Measurements from ENCODE around the gene SHOC2. TPM values are rescaled to one million over a fixed set of nuclear protein-coding genes. Genes with fewer than 3 reads are reported as not detected.
A peak's percentile ranks its signal among the peaks of the same experiment; 100 is the strongest.

SHOC2 gene
- 25.5 and 44.4 TPM in 2 replicates for total RNA-seq (2016; rRNA removed; fragmentation: Illumina TruSeq; extraction: Trizol)
- 33.4 and 34.4 TPM in 2 replicates for total RNA-seq (2016; cell fraction: cytosol; rRNA removed; fragmentation: Illumina TruSeq; extraction: Trizol; ENCODE audit: low read depth)
- 24.6 and 39.6 TPM in 2 replicates for total RNA-seq (2016; cell fraction: insoluble cytoplasmic fraction; rRNA removed; fragmentation: Illumina TruSeq; extraction: Trizol)
- 39.5 and 52.4 TPM in 2 replicates for total RNA-seq (2016; cell fraction: membrane; rRNA removed; fragmentation: Illumina TruSeq; extraction: Trizol)
- total RNA-seq (2016; cell fraction: nucleus; rRNA removed; fragmentation: Illumina TruSeq; extraction: Trizol) = 23.1 and 27.2 TPM in 2 replicates
- 8.0 and 8.6 TPM in 2 replicates for polyA plus RNA-seq (2011; rRNA removed)
- 3.7 and 6.8 TPM in 2 replicates for polyA plus RNA-seq (2011; cell fraction: cytosol; rRNA removed)
- polyA plus RNA-seq (2011; cell fraction: nucleus; rRNA removed) = 2.9 and 3.6 TPM in 2 replicates
- 11.5 and 12.7 TPM in 2 replicates for polyA plus RNA-seq (2012)
- polyA plus RNA-seq (2016; cell fraction: cytosol; fragmentation: Illumina TruSeq; extraction: Trizol; ENCODE audit: low read depth) = 2.5 and 2.6 TPM in 2 replicates
- polyA plus RNA-seq (2016; cell fraction: insoluble cytoplasmic fraction; fragmentation: Illumina TruSeq; extraction: Trizol; ENCODE audit: low read depth) = 27.0 and 31.6 TPM in 2 replicates
- polyA plus RNA-seq (2016; cell fraction: membrane; fragmentation: Illumina TruSeq; extraction: Trizol; ENCODE audit: low read depth) = 10.5 and 11.0 TPM in 2 replicates
- polyA plus RNA-seq (2016; cell fraction: nucleus; fragmentation: Illumina TruSeq; extraction: Trizol; ENCODE audit: insufficient read depth, low read depth) = 13.1 and 13.4 TPM in 2 replicates
- polyA minus RNA-seq (2011; rRNA and poly(A)+ RNA removed; ENCODE audit: low replicate concordance) = 8.5 and 16.0 TPM in 2 replicates
- polyA minus RNA-seq (2011; cell fraction: cytosol; rRNA and poly(A)+ RNA removed) = 17.3 and 24.5 TPM in 2 replicates
- 56.1 and 58.2 TPM in 2 replicates for polyA minus RNA-seq (2011; cell fraction: nucleus; rRNA and poly(A)+ RNA removed)
- percentile 84 among the genes with signal in this experiment for Bru-seq, nascent RNA
- percentile 78 among the genes with signal in this experiment for BruChase-seq, experiment 1, labeled RNA remaining after a 6-hour chase
- BruChase-seq, experiment 2, labeled RNA remaining after a 2-hour chase = percentile 80 among the genes with signal in this experiment
- long read RNA-seq, experiment 1, partial matches to known transcripts = 9 of 10 reads
- long read RNA-seq, experiment 1, other reads (novel, unspliced or antisense) = 1 of 10 reads
- long read RNA-seq, experiment 2, partial matches to known transcripts = 0 of 30 reads
- long read RNA-seq, experiment 2, other reads (novel, unspliced or antisense) = 30 of 30 reads

DNA sequence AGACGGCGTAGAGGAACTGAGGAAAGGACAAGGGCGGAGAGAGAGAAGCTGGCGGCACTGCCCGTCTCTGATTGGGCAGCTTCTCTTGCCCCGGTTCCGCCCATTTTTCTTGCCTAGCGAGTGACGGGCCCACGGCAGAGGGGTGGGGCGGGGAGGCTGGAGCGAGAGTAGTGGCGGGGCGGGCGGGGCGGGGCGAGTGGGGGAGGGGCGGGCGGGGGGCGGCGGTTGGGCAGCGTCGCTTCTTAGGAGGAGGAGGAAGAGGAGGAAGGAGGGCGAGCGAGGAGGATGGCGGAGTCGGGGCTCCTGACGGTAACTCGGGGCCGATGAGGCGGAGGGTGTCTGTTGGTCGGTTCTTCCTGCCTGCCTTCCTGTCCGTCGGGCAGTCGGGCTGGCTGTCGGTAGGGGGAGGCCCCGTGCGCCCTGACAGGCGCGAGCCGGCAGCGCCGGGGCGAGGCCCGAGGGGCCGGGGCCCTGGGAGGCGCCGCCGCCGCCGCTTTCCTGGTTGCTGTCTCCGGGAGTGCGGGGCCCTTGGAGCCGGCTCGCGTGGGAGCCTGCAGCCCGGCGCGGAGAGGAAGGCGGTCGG, at the start of gene SHOC2:
TSS of gene SHOC2 (plus strand) at position 256 of the 583 bp plus-strand sequence. CDS start 44,755 bp downstream, outside the sequence.
- ChIA-PET POLR2A (interaction anchor here (0.7 to 2.1 kb wide), 19 partner anchors 7 to 179 kb away, joined by 3 to 24 read pairs (median 6); partner anchors contain the start of gene PDCD4), CTCF (ENCODE audit: low intra/inter-chr PET ratio, low total read pairs) (interaction anchor here (1.2 kb wide), 1 partner anchor 173 kb away, joined by 4 read pairs; no protein-coding TSS in a partner anchor)
- peak within 1 kb of the TSS; percentile 83 to 93 (median 89) for H3K4me3 ChIP-seq (replicated peaks in 1 of 3; ENCODE audit: insufficient read depth in 1 of 3, low read depth in 2 of 3, low read length in 3 of 3)
- intact Hi-C loops (cut with micrococcal nuclease; ENCODE audit: unreplicated experiment) = no loop called here
- WGBS (ENCODE audit: low lambda C conversion rate) = 3% methylated on average over 6 of the region's 61 CpGs
- DNase-seq (ENCODE audit: low spot score) = no peak
- no peaks in the 10 kb centered on the region for H4K20me1 ChIP-seq (ENCODE audit: insufficient read depth, low read length)
- peaks cover 51% of the 10 kb centered on the region for H3K79me2 ChIP-seq (ENCODE audit: insufficient read depth, low read length)
- peak within 1 kb of the TSS; percentile 73 for H2AFZ ChIP-seq (ENCODE audit: low read length)
- peaks cover 49% of the 10 kb centered on the region for H3K4me1 ChIP-seq (ENCODE audit: insufficient read depth, low read length)
- H3K27me3 ChIP-seq (ENCODE audit: control insufficient read depth in 1 of 2, insufficient read depth in 2 of 2, low read length in 2 of 2) = no peaks in the 10 kb centered on the region; a peak in 1 of 5 replicates
- H3K36me3 ChIP-seq (replicated peaks in 1 of 2; ENCODE audit: control insufficient read depth in 1 of 2, insufficient read depth in 2 of 2, low read length in 2 of 2) = no peaks in the 10 kb centered on the region
- H3K27ac ChIP-seq (ENCODE audit: extremely low read length, insufficient read depth, low read length) = peak within 1 kb of the TSS; percentile 97
- in situ Hi-C loops (cut with HindIII; ENCODE audit: extremely low pct_ligation_motif_present, low pct_unique_long_range_greater_than_20kb) = no loop called here
- peak; percentile 63 for ATAC-seq
- H3K9me3 ChIP-seq (ENCODE audit: low read length) = no peaks in the 10 kb centered on the region
- no peak for FAIRE-seq
- H3K4me2 ChIP-seq (ENCODE audit: low read depth, low read length) = peak within 1 kb of the TSS; percentile 78
- no TSS peak for BruUV-seq (replicated peaks)
- H3K9ac ChIP-seq (ENCODE audit: insufficient read depth, low read depth, low read length) = peak within 1 kb of the TSS; percentile 90
- TF ChIP-seq, protein P1, sequence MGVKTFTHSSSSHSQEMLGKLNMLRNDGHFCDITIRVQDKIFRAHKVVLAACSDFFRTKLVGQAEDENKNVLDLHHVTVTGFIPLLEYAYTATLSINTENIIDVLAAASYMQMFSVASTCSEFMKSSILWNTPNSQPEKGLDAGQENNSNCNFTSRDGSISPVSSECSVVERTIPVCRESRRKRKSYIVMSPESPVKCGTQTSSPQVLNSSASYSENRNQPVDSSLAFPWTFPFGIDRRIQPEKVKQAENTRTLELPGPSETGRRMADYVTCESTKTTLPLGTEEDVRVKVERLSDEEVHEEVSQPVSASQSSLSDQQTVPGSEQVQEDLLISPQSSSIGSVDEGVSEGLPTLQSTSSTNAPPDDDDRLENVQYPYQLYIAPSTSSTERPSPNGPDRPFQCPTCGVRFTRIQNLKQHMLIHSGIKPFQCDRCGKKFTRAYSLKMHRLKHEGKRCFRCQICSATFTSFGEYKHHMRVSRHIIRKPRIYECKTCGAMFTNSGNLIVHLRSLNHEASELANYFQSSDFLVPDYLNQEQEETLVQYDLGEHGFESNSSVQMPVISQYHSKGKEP (CRISPR knock-in tag; IDR thresholded peaks at IDR 0.05) = no peak
- TF ChIP-seq ZEB1 (IDR thresholded peaks at IDR 0.05; ENCODE audit: insufficient replicate concordance, low read depth) = no peak
- peak; percentile 77 for TF ChIP-seq NFYB (CRISPR knock-in tag; IDR thresholded peaks at IDR 0.05)
- no peak for TF ChIP-seq PITX1 (CRISPR knock-in tag; IDR thresholded peaks at IDR 0.05)
- no peak for TF ChIP-seq SMAD9 (CRISPR knock-in tag; IDR thresholded peaks at IDR 0.05)
- TF ChIP-seq, protein P2, sequence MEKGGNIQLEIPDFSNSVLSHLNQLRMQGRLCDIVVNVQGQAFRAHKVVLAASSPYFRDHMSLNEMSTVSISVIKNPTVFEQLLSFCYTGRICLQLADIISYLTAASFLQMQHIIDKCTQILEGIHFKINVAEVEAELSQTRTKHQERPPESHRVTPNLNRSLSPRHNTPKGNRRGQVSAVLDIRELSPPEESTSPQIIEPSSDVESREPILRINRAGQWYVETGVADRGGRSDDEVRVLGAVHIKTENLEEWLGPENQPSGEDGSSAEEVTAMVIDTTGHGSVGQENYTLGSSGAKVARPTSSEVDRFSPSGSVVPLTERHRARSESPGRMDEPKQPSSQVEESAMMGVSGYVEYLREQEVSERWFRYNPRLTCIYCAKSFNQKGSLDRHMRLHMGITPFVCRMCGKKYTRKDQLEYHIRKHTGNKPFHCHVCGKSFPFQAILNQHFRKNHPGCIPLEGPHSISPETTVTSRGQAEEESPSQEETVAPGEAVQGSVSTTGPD (CRISPR knock-in tag; IDR thresholded peaks at IDR 0.05) = no peak
- no peak for TF ChIP-seq ZNF562 (CRISPR knock-in tag; IDR thresholded peaks at IDR 0.05; ENCODE audit: borderline replicate concordance)
- no peak for TF ChIP-seq GABPB1 (CRISPR knock-in tag; IDR thresholded peaks at IDR 0.05)
- no peak for TF ChIP-seq XRCC5 (optimal IDR thresholded peaks at IDR 0.05; ENCODE audit: low read length)
- TF ChIP-seq TEAD2 (CRISPR knock-in tag; IDR thresholded peaks at IDR 0.05) = no peak
- TF ChIP-seq RFX1 (IDR thresholded peaks at IDR 0.05) = no peak
- TF ChIP-seq SP1 (IDR thresholded peaks at IDR 0.05) = no peak
- 0 out of 2 replicates have a peak, but pooled peaks have one; percentile 63 for TF ChIP-seq SP1 (CRISPR knock-in tag; IDR thresholded peaks at IDR 0.05)
- TF ChIP-seq POLR2AphosphoS2 (IDR thresholded peaks at IDR 0.05; ENCODE audit: low read depth, low read length) = no peak
- no peak for TF ChIP-seq ZSCAN9 (CRISPR knock-in tag; IDR thresholded peaks at IDR 0.05; ENCODE audit: borderline replicate concordance)
- TF ChIP-seq NFKBIZ (CRISPR knock-in tag; IDR thresholded peaks at IDR 0.05) = no peak
- no peak for TF ChIP-seq CCAR2 (optimal IDR thresholded peaks at IDR 0.05; ENCODE audit: low read depth, low read length)
- no peak for TF ChIP-seq ZNF557 (CRISPR knock-in tag; IDR thresholded peaks at IDR 0.05)
- TF ChIP-seq, protein P3, sequence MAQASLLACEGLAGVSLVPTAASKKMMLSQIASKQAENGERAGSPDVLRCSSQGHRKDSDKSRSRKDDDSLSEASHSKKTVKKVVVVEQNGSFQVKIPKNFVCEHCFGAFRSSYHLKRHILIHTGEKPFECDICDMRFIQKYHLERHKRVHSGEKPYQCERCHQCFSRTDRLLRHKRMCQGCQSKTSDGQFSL (CRISPR knock-in tag; IDR thresholded peaks at IDR 0.05) = no peak
